WI38 (cell line): Measurements from ENCODE around the gene SPINT2.

Source experiments
- H3K4me3 ChIP-seq: 2 replicates; pipeline ENCODE4 v1.5.1; 2011; ENCODE audit warnings: low read depth, mild to moderate bottlenecking, control low read depth, low read length
- CTCF ChIP-seq: IDR thresholded peaks from 2 replicates; pipeline ENCODE4 v1.5.1; 2012; ENCODE audit warnings: low read depth, mild to moderate bottlenecking, control low read depth, low read length

SPINT2 gene

GRCh38 chr19:38245826-38246498, 18.4 kb upstream of the SPINT2 start:
- no peak for TF ChIP-seq CTCF
- H3K4me3 ChIP-seq: no peak overlapping the region

- no peak for TF ChIP-seq CTCF
- no peak overlapping the region for H3K4me3 ChIP-seq
Observed at GRCh38 chr19:38247126-38247525, 17.2 kb upstream of the SPINT2 start.

- H3K4me3 ChIP-seq: no peak overlapping the region
- TF ChIP-seq CTCF: no peak
Observed at GRCh38 chr19:38247734-38248268, 16.6 kb upstream of the SPINT2 start.

- no peak for TF ChIP-seq CTCF
- no peak overlapping the region for H3K4me3 ChIP-seq
Observed at GRCh38 chr19:38248421-38248820, 16.0 kb upstream of the SPINT2 start.

- H3K4me3 ChIP-seq: no peak overlapping the region
- TF ChIP-seq CTCF: no peak
Observed at GRCh38 chr19:38250428-38250820, 13.9 kb upstream of the SPINT2 start.

- no peak overlapping the region for H3K4me3 ChIP-seq
- TF ChIP-seq CTCF: no peak
Observed at GRCh38 chr19:38250821-38251563, 13.4 kb upstream of the SPINT2 start.

GRCh38 chr19:38251564-38252051, 12.8 kb upstream of the SPINT2 start:
- no peak overlapping the region for H3K4me3 ChIP-seq
- no peak for TF ChIP-seq CTCF
